Ramos (cell line): Measurements from ENCODE around the gene MYZAP.

Source experiments
- in situ Hi-C: fragments of 300-500 bp; cut with MboI; formaldehyde crosslinking; loops from one replicate; pipeline ENCODE4 v1.14.3; 2022; ENCODE audit warnings: low sequenced_read_pairs; ENCODE audit not compliant: unreplicated experiment

The MYZAP gene

DNA sequence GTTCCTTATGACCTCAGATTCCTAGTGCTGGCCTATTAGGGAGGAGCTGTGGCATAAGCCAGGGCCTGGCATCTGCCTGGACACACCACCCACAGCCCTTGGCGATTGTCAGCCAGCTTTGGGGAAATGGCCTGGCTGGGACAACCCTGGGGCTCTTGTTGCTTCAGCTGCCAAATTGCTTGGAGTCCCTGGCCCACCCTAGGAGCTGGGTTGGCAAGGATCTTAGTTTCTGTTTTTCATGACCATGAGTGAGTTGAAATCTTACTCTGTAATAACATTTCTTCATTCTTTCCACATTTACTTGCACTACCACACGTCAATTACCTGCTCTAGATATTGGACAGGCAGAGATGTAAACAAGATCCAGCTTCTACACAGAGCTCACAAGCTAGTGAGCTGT is 1.9 kb upstream of the MYZAP start:
- in situ Hi-C loops = no loop called here

DNA sequence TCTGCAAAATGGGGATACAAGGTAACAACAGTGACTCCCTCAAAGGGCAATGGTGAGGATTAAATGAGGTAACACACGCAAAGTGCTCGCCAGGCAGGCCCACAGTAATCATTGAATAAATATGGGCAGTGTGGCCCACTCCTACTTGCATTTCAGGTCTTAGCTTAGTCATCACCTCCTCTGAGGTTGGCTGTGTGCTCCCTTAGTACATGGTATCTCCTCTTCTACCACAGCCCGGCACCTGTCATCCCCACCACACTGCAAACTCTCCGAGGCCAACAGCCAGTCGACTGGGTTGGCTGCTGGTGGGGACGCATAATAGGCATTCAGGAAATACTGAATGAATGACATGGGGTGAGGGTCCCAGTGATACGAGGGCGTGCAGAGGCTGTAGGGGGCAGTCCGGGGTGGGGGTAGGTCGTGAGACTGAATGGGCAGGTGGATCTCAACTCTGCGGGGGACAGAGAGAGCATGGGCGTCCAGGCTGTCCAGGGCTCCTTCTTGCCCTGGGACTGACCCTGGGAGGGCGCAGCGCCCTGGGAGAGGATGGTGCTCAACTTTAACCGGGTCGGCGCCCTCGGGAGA is 375 bp upstream of the MYZAP start:
- in situ Hi-C loops = no loop called here

DNA sequence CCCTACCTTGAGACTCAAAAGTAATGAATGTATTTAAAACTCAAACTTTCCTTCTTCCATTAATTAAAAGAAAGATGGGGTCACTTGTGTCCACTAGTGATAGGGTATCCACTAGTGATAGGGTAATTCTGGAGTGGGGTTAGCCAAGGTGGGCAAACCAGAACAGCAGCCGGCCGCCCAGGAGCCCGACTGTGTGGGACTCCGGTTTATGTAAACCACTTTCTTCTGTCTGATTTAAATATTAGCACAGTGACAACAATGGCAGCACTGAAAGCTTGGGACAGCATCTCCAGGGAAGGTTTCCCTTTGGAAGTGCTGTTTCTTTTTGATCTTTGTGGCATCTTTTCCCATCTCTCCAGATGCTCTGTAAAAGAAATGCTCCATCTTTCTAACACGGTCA is 722 bp downstream of the MYZAP start:
- in situ Hi-C loops = no loop called here

DNA sequence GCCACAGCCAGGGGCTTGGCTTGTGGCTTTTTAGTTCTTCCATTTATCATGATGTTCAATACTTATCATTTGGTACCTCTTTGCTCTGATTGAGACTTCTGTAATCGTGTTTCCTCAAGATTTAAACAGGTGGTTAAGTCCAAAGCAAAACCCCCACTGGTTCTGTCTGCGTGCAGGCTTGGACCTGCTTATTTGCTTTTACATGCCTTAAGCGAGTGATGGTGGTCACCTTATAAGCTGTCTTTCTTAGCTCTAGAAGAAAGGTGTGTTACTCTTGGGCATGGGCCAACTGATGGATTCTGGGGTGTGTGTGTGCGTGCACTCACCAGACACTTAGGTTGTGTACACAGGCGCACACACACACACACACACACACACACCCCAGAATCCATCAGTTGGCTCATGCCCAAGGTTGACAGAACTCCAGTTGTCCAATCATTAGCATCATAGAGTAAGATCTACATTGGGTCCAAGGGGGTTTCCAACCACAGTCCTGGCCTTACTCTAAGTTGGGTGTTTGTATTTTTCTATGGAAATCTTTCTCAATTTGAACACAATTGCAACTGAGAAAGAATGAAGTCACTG is 1.2 kb downstream of the MYZAP start:
- in situ Hi-C loops = no loop called here

DNA sequence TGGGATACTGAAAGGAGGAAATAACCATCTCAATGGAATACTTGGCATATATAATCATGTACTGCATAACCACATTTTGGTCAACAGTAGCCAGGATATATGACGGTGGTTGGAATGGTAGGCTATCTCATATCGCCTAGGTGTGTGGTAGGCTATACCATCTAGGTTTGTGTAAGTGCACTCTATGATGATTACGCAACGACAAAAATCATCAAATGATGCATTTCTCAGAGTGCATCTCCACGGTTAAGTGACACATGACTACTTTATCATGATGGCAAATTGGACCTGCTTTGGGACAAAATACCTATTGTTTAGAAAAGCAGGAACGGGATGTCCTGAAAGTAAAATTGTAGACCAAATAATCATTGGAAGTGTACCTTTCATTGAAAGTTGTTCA is 2.8 kb downstream of the MYZAP start:
- in situ Hi-C loops = no loop called here

DNA sequence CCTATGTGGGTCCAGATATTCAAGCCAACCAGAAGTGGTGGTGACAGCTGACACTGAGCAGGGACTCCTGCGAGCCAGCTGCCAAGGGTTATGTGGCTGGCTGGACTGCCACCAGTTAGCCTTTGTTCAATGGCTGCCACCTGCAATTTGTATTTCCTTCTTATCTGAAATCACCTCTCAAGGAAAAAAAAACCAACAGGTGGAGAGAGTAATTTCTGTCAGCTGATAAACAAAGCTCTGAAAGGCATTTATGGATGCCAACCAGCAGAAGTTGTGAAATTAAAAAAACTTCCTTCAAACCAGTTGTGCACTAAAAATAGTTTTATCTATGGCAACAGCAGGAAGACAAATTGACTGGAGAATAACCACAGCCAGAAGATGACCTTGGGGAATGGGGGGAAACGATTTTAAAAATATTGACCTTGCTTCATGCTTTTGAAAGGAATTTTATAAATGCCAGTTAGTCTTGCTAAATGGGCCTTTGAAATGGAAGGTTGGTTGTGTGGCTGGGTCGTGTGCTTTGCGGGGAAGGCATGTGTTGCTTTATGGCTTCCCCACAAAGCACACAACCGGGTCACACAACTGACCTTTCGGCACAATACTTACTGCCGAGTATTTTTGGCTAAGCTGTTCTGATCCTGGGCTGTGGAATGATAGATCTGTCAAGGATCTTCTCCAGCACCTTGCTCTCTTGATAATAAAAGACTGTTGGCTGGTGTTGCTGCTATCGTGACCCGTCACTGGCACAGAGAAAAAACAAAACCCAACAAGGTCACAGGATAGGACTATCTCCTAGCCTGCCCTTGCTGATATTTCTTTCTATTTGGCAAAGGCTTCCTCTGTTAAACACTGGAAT is 3.5 kb downstream of the MYZAP start:
- in situ Hi-C loops = no loop called here

DNA sequence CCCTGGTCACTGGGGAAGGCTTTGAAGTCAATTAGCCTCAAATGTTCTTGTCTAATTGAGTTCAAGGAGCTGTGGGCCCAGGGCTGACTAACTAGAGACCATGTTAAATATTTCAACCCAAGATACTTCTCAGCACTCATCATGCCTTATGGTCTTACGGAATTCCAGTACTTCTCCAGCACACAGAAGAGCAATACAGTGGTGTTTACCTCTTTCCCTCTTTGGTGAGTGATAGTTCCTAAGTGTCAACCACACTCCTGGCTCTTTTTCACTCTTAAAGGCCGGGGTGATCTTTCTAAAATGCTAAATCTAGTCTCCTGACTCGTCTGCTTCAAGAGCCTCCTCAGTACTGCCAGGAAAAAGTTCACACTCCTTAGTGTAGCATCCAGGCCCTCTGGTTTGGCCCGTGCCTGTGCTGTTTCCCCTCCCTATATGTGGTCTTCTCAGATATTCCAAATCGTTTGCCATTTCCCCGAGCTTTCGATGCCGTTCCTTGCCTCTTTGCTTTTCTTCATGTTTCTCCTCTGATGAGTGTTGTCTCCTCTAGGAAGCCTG is 4.7 kb downstream of the MYZAP start:
- in situ Hi-C loops = no loop called here

DNA sequence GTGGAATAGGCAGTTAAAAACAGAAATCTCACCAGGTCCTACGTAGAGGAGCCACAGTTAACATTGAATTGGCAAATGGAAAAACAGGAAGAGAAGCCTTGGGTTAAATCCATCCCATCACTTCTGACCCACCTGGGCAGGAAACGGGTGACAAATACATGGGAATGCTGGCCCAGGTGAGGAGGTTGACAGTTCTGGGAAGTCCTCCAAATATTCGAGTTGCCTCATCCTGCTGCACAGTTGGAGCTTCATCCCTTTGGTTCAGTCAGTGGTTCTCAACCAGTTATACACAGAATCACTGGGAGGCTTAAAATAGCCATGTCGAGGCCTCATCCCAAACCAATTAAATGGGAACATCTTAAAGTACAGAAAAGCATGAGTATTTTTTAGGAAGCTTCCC is 5.3 kb downstream of the MYZAP start:
- in situ Hi-C loops = no loop called here

DNA sequence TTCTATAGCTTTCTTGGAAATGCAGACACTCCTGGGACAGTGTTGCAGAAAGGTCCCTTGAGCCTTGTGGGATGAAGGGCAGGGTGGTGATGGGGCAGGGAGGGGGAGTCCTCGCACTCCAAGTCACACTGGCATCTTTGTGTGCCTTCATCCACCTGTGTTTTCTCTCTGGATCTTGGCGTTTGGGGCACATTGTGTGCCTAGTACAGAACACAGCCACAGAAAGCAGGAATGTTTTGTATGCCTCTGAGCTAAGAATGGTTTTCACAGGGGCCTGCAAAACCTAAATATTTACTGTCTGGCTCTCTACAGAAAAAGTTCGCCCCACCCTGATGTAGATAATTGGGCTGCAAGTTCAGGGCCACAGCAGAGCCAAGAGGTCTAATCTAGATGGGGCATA is 5.7 kb downstream of the MYZAP start:
- in situ Hi-C loops = no loop called here

DNA sequence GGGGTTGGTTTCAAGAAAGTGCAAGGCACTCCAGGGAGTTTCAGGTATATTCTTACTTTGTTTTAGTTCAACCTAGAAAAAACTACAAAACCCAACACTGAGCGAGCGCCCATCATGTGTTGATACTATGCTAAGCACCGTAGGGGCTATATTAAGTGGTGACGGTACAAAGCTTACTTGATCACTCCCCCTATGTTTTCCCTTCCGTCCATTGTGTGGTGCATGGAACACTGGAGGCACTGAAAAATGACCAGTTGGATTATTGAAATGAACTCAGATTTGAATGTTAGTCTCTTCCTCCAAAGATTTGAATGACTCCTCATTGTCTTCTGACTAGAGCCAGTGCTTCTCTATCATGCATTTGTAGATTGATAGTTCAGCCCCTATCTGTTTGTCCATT is 6.6 kb downstream of the MYZAP start:
- in situ Hi-C loops = no loop called here

DNA sequence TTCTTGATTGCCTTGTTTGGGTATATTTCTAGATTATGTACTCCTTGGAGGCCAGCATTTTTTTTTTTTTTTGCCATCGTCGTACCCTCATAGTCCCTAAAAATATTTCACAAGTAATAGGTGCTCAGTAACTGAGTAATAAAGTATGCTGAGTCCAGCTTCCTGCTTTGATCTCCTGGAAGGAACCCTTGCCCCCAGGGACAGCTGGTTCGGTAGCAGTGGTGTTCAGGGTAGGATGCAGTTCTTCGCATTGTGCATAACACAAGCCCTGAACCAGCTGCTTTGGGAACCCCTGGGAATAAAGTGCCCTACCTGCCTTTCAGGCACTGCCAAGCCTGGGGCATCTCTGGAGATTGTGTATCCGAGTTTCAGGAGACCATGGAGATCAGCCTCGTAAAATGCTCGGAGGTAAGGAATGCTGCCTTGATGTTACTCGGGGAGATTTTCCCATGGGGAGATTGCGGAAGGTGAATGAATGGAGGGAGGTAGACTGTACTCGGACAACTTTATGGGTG is 7.6 kb downstream of the MYZAP start:
- in situ Hi-C loops = no loop called here

DNA sequence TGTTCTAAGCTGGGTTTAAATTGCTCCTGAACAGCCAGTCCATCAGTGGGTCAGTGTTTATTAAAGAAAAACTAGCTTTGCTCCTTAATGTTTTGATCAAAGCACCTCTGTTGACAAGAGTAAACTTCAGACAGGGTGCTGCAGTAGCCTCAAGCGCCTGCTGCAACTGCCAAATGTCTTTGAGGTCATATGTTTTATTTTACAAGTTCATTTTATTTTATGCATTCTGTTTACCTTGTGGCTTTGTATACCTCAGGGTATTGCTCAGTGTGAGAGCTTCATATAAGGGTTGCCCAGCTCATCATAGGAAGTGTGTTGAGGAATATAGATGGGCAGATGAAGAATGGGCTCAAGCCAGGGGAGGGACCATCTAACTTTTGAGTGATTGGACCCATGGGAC is 8.5 kb downstream of the MYZAP start:
- in situ Hi-C loops = no loop called here

DNA sequence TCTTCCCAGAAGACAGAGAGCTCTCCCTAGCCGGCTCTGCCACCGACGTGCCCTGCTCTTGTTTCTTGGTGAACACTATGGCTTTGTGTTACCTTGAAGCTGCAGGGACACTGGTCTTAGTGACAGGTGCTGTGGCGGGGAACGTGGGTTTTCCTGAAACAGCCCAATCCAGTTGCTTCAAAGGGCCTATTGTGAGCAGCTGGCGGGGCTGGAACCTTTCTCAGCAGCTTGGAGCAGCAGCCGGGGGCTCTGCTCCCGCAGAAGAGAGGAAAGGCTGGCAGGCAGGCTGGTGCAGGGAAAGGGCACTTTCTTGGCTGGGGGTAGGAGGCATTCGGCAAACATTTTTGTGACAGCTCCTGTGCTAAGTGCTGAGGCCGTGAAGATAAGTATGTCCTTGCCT is 12.8 kb downstream of the MYZAP start:
- in situ Hi-C loops = no loop called here

DNA sequence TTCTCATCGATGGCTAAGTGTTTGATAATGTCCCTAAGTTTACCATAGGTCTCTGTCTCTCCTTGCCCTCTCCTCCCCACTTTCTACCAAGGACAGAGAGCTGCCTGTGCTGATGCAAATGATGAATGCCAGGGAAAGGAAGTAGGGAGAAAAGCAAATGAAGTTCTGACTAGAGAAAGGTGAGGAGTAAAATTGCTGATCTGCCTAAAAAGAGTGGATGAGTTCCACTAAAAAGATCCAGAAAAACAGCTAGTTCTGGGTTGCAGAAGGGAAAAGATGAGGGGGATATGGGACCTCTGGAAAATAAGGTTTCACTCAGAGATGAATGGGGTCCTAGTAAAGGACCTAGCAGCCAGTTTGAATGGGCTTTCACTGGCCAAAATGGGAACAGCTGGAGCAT is 13.8 kb downstream of the MYZAP start:
- in situ Hi-C loops = no loop called here

DNA sequence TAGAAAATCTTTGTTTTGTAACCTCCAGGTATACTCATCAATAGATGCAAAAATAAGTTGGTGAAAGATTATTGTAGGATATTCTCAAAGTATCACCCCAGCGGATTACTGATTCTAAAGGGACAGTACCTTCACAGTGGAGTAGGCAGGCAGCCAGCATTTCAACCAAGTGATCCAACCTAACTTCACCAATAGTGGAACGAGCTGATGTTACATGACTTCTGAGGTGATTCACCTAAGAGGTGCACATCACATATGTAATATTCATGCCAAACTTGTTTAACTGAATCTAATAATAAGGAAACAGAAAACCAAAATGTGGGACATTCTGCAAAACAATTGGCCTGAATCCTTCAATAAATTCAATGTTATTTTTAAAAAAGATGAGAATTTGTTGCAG is 14.3 kb downstream of the MYZAP start:
- in situ Hi-C loops = no loop called here

DNA sequence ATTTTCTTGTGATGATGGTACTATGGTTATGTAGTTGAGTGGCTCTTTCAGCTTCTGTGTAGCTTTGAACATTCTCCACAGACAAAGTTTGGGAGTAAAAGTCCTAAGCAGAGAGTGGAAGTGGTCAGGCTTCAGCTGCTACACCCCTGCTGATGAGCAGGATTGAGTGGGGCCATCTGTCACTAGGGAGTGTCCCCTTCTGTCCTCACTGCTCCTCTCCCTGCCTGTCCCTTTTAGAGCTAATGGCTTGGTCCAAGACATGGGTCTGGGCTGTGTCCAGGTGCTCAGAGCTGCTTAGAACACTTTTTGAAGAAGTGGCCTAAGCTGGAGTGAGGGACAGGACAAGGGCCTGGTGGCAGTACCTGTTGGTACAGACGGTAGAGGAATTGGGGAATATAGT is 15.1 kb downstream of the MYZAP start:
- in situ Hi-C loops = no loop called here

DNA sequence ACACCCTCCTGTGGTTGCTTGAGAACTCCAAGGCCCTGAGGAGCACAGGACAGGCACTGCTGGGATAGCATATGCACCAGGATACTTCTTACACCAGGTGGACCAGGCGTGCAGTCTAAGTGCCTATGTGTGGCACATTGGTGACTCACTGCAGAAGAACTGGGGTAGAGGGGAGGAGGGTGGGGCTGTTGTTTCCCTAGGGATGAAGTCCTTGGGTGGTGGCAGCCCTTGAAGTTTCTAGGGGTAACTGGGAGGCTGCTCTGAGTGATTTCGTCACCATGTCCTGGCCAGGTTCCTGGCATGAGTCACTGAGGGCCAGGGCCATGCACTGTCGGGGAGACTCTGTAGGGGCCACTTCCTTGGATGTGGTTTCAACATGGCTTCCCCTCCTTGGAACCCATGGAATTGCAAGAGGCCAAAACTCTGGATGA is 15.9 kb downstream of the MYZAP start:
- in situ Hi-C loops = no loop called here

DNA sequence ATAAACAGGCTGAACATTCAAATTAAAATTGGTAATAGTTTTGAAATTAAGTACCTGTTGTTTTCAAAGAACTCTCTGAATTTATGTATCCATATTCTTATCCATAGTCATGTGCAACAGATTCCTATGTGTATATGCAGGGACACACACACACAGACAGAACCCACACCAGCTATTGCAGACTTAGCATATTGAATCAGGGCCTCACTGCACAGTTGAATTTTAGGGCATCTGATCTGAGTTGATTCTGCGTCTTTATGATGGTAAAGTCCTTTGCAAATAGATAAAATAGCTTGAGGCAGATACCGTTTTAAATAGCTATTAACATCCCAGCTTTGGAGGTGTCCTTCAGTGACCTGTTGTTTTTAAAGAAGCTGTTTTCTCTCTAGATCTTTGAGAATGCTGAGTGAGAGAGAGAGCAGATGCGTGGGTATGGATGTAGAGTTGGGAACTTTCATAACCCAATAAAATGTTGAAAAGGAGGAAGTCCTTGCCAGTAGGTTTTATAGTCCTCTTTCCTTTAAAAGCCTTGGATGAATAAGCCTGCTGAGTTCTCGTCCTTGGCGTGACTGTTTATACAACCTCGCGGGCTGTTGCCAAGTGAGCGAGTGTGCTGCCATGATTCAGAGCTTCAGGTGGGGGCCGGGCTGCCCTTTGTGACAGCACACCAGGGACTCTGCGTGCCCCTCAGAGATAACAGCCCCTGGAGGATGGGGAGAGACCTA is 18.3 kb downstream of the MYZAP start:
- in situ Hi-C loops = no loop called here

DNA sequence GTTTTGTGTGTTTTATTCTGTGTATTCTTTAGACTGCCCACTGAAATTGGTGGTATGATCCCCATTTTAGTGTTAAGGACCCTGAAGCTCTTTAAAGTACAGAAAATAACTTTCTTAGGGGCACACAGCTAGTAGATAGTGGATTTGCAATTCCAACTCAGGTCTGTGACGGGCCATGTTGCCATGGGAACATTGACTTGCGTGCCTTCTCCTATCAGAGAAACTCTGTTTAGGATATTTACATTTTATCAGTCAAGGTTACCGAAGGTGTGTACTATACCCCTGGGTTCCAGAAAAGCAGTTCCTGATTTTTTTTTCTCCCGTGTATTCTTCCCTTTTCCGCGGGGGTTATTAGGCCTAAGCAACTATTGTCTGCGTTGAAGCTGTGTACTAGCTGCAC is 19.4 kb downstream of the MYZAP start:
- in situ Hi-C loops = no loop called here

DNA sequence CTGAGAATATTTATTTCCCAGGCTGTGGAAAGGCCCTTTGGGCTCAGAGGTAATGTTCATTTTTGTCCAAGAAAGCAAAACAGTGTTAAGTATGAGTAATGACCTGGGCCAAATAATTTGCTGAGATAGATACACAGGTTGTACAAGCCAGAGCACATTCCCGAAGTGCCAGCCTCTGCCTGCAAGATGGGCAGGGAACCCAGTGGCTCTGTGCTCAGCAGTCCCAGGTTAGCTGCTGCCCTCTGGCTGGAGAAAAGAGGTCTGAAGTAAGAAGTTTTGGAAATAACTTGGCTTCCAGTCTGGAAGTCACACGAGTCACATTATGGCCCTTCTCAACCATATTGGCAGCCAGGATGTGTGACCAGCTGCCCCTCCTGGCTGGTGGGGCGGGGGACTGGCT is 20.2 kb downstream of the MYZAP start:
- in situ Hi-C loops = no loop called here

DNA sequence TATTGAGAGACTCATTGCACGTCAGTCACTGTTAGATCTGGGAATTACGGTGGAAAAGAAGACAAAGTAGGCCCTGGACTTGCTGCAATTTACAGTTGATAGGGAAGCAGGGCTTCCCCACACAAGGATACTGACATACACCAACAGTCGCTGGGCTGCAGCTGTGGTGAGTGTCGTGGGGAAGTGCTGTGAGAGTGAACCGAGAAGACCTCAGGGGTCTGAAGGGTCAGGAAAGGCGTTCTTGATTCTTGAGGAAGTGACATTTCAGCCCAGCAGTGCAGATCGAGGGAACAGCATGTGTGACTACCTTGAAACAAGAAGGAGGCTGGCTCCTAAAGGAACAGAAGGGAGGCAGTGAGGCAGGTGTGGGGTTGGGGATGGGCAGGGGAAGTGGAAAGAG is 22.5 kb downstream of the MYZAP start:
- in situ Hi-C loops = no loop called here
